IMR-90 (cell line): ENCODE data around the gene SHB. TPM values are rescaled to one million over a fixed set of nuclear protein-coding genes. Genes with fewer than 3 reads are reported as not detected.

ENCODE experiments used
- ATAC-seq: fragments of 200-7000 bp; cut with Tn5 transposase; 2 replicates; pipeline ENCODE4 v1.9.1; 2020; ENCODE audit warnings: low read depth, mild to moderate bottlenecking, moderate library complexity
- BruUV-seq: library from RNA; stranded (reverse); fragments of 400-500 nt; replicated peaks from 2 replicates; lab custom pipeline; 2021; lab: Mats Ljungman, UMichigan
- CTCF ChIA-PET: fragments of 300-600 bp; formaldehyde crosslinking; extraction: SDS; loops from one replicate; lab custom pipeline; 2021; ENCODE audit warnings: antibody characterized with exemption; lab: Yijun Ruan, JAX
- POLR2A ChIA-PET: fragments of 300-600 bp; sonication (Branson Sonifier 250); formaldehyde crosslinking; loops from one replicate; lab custom pipeline; 2022; ENCODE audit warnings: antibody characterized with exemption; ENCODE audit not compliant: unreplicated experiment; lab: Charles Lee
- DNase-seq: peaks from one replicate; pipeline ENCODE4 v3.0.0; 2013
- H2AFZ ChIP-seq: replicated peaks from 2 replicates; pipeline ENCODE3; 2013; ENCODE audit warnings: low read length, mild to moderate bottlenecking; ENCODE audit not compliant: poor library complexity
- H2AK5ac ChIP-seq: 2 replicates; pipeline ENCODE4 v1.6.1; 2013; ENCODE audit warnings: low read depth, low read length, inconsistent platforms
- H2AK9ac ChIP-seq: replicated peaks from 2 replicates; pipeline ENCODE3; 2013; ENCODE audit warnings: mild to moderate bottlenecking, low read depth, low read length, moderate library complexity; ENCODE audit not compliant: poor library complexity
- H2BK120ac ChIP-seq: 2 replicates; pipeline ENCODE4 v1.6.1; 2013; ENCODE audit warnings: low read depth, low read length, inconsistent platforms
- H2BK15ac ChIP-seq: 3 replicates; pipeline ENCODE4 v1.6.1; 2013; ENCODE audit warnings: low read depth, low read length, inconsistent platforms
- H2BK20ac ChIP-seq: 2 replicates; pipeline ENCODE4 v1.6.1; 2013; ENCODE audit warnings: low read depth, mild to moderate bottlenecking, inconsistent platforms, low read length, moderate library complexity
- H2BK5ac ChIP-seq: 2 replicates; pipeline ENCODE4 v1.6.1; 2013; ENCODE audit warnings: mild to moderate bottlenecking, low read depth, low read length, inconsistent platforms; ENCODE audit not compliant: poor library complexity, severe bottlenecking
- H3K14ac ChIP-seq: replicated peaks from 2 replicates; pipeline ENCODE4 v1.6.1; 2013; ENCODE audit warnings: low read depth, low read length, inconsistent platforms
- H3K18ac ChIP-seq: 2 replicates; pipeline ENCODE4 v1.6.1; 2013; ENCODE audit warnings: low read depth, low read length, control low read depth
- H3K23ac ChIP-seq: 2 replicates; pipeline ENCODE4 v1.6.1; 2013; ENCODE audit warnings: low read depth, low read length, inconsistent platforms
- H3K27ac ChIP-seq: 2 replicates; pipeline ENCODE4 v1.5.1; 2013; ENCODE audit warnings: mild to moderate bottlenecking, control low read depth, low read length; ENCODE audit not compliant: insufficient read depth
- H3K27me3 ChIP-seq: 2 replicates; pipeline ENCODE4 v1.6.1; 2013; ENCODE audit warnings: low read length; ENCODE audit not compliant: control insufficient read depth, insufficient read depth
- H3K36me3 ChIP-seq: 2 replicates; pipeline ENCODE4 v1.6.1; 2013; ENCODE audit warnings: low read length, mixed read lengths; ENCODE audit not compliant: control insufficient read depth, insufficient read depth
- H3K4ac ChIP-seq: 2 replicates; pipeline ENCODE4 v1.6.1; 2013; ENCODE audit warnings: low read depth, low read length, inconsistent platforms
- H3K4me1 ChIP-seq: 2 replicates; pipeline ENCODE4 v1.6.1; 2013; ENCODE audit warnings: low read length, mixed read lengths; ENCODE audit not compliant: control insufficient read depth, insufficient read depth
- H3K4me2 ChIP-seq: 2 replicates; pipeline ENCODE4 v1.6.1; 2013; ENCODE audit warnings: low read depth, mild to moderate bottlenecking, control low read depth, low read length, moderate library complexity
- H3K4me3 ChIP-seq: 2 replicates; pipeline ENCODE4 v1.5.1; 2013; ENCODE audit warnings: low read depth, mild to moderate bottlenecking, control low read depth, low read length, moderate library complexity; ENCODE audit not compliant: insufficient read depth
- H3K56ac ChIP-seq: 2 replicates; pipeline ENCODE4 v1.6.1; 2013; ENCODE audit warnings: low read length, inconsistent platforms; ENCODE audit not compliant: insufficient read depth; ENCODE audit errors: extremely low read depth
- H3K79me1 ChIP-seq, 2 experiments: 2 replicates each; pipeline ENCODE4 v1.6.1; 2013; ENCODE audit warnings: low read length in 2 of 2, inconsistent platforms in 1 of 2, low read depth in 1 of 2
- H3K9ac ChIP-seq: 2 replicates; pipeline ENCODE4 v1.6.1; 2013; ENCODE audit warnings: low read depth, low read length, control low read depth
- H3K9me1 ChIP-seq: 2 replicates; pipeline ENCODE4 v1.6.1; 2013; ENCODE audit warnings: low read length, inconsistent platforms; ENCODE audit not compliant: insufficient read depth
- H3K9me3 ChIP-seq: 2 replicates; pipeline ENCODE4 v1.6.1; 2013; ENCODE audit warnings: low read length; ENCODE audit not compliant: control insufficient read depth, insufficient read depth
- H4K20me1 ChIP-seq: 2 replicates; pipeline ENCODE4 v1.6.1; 2013; ENCODE audit warnings: low read length, inconsistent platforms; ENCODE audit not compliant: insufficient read depth
- H4K5ac ChIP-seq: 2 replicates; pipeline ENCODE4 v1.6.1; 2013; ENCODE audit warnings: mild to moderate bottlenecking, low read depth, low read length, control low read depth
- H4K8ac ChIP-seq, 2 experiments: 2 replicates each; pipeline ENCODE4 v1.6.1; 2013; ENCODE audit warnings: low read depth in 2 of 2, low read length in 2 of 2, control low read depth in 1 of 2, inconsistent platforms in 1 of 2
- H4K91ac ChIP-seq: 2 replicates; pipeline ENCODE4 v1.6.1; 2013; ENCODE audit warnings: low read depth, low read length, inconsistent platforms; ENCODE audit not compliant: insufficient read depth
- BHLHE40 ChIP-seq: fragments of 150-350 bp; IDR thresholded peaks from 2 replicates; pipeline ENCODE4 v1.6.1; 2016; ENCODE audit warnings: mild to moderate bottlenecking, low read depth, low read length
- CEBPB ChIP-seq: IDR thresholded peaks from 2 replicates; pipeline ENCODE4 v1.6.1; 2012; ENCODE audit warnings: low read depth, low read length, improper control_type of control experiment
- ELK1 ChIP-seq: fragments of 150-350 bp; IDR thresholded peaks from 2 replicates; pipeline ENCODE4 v1.6.1; 2016; ENCODE audit warnings: low read depth, mild to moderate bottlenecking, low read length, moderate library complexity, borderline replicate concordance
- MXI1 ChIP-seq: IDR thresholded peaks from 2 replicates; pipeline ENCODE4 v1.6.1; 2012; ENCODE audit warnings: low read depth, mild to moderate bottlenecking, low read length, moderate library complexity, borderline replicate concordance
- RAD21 ChIP-seq: IDR thresholded peaks from 2 replicates; pipeline ENCODE4 v1.6.1; 2012; ENCODE audit warnings: low read length, improper control_type of control experiment
- RCOR1 ChIP-seq: IDR thresholded peaks from 2 replicates; pipeline ENCODE4 v1.6.1; 2012; ENCODE audit warnings: mild to moderate bottlenecking, low read length, improper control_type of control experiment; ENCODE audit not compliant: insufficient replicate concordance
- WGBS, 2 experiments: methylation state at CpG; one replicate each; pipeline versions ENCODE4 v1.1.5 to v1.1.7; 2013; ENCODE audit warnings: missing lambda C conversion rate in 2 of 2; ENCODE audit not compliant: insufficient read length in 1 of 2; ENCODE audit errors: extremely low coverage in 2 of 2; 5-methylcytosine and 5-hydroxymethylcytosine counted together
- dilution Hi-C: fragments of 300-500 bp; cut with HindIII; formaldehyde crosslinking; loops from one replicate; pipeline ENCODE4 v1.14.3; 2018; ENCODE audit warnings: low sequenced_read_pairs; ENCODE audit not compliant: unreplicated experiment
- in situ Hi-C: fragments of 300-500 bp; cut with MboI; formaldehyde crosslinking; loops from 3 replicates; pipeline ENCODE4 v1.14.3; 2019; ENCODE audit warnings: low sequenced_read_pairs, inconsistent platforms, mixed read lengths
- intact Hi-C: fragments of 100-400 bp; cut with micrococcal nuclease; formaldehyde crosslinking; loops from 2 replicates; pipeline ENCODE4 v1.10.0; 2022
- polyA plus RNA-seq, 3 experiments: library from polyadenylated mRNA; depleted of rRNA; stranded (reverse); fragments of >200 nt; gene quantifications; 2 replicates each; pipeline ENCODE4 v1.2.3, GENCODE V29; 2012; ENCODE audit warnings: low replicate concordance in 1 of 3
- total RNA-seq: library from RNA; depleted of rRNA; stranded (reverse); fragments of >200 nt; gene quantifications from 2 replicates; pipeline ENCODE4 v1.2.3, GENCODE V29; 2012

SHB gene
- total and polyA plus RNA-seq, 2 of the 4 experiments (the other 2 are of a cell fraction): 6.1 to 20.4 TPM

- Histone ChIP-seq H3K4me2 (no peak overlapping the region), H3K4ac (no peak overlapping the region), H2BK120ac (no peak overlapping the region), H2BK20ac (no peak overlapping the region), H3K4me1 (peaks cover 13% of the 10 kb centered on the region), H2AK5ac (no peak overlapping the region), H4K5ac (no peak overlapping the region), H3K36me3 (peaks cover 48% of the 10 kb centered on the region), H3K4me3 (no peak overlapping the region), H3K56ac (no peak overlapping the region), H2BK15ac (no peak overlapping the region), H3K23ac (peak overlapping the region; percentile 24; the same call in 1 of the 2 replicates), H2BK5ac (no peak overlapping the region), H3K9ac (no peak overlapping the region), H3K79me1 (peaks cover 60 to 91% of the 10 kb centered on the region in 2 experiments; a peak in 3 of 4 replicates), H4K8ac (peak overlapping the region in 1 of 2 experiments; percentile 14; a peak in 1 of 4 replicates), H4K20me1 (peaks cover 28% of the 10 kb centered on the region), H3K9me1 (peaks cover 18% of the 10 kb centered on the region), H3K14ac (no peak overlapping the region), H3K18ac (no peak overlapping the region), H3K27me3 (no peaks in the 10 kb centered on the region), H2AK9ac (no peak overlapping the region), H2AFZ (no peak overlapping the region), H3K9me3 (no peaks in the 10 kb centered on the region), H3K27ac (no peak overlapping the region), H4K91ac (no peak overlapping the region)
- dilution Hi-C loops: loop anchor here (25.0 kb wide), 1 partner anchor 466 kb away; the partner anchor contains the start of gene ALDH1B1
- no TSS peak for BruUV-seq
- intact Hi-C loops: no loop called here
- DNase-seq (no peak), ATAC-seq (no peak)
- no CpG with 5 or more reads among the region's 15 CpGs for WGBS, 2 experiments
- CTCF ChIA-PET: no interaction called here
- in situ Hi-C loops: loop anchor here (10.0 kb wide), 1 partner anchor 143 kb away; the partner anchor contains the start of gene SHB
- POLR2A ChIA-PET: no interaction called here
- TF ChIP-seq BHLHE40 (no peak), RAD21 (no peak; the same call in 1 of the 2 replicates), MXI1 (no peak), CEBPB (no peak), RCOR1 (no peak), ELK1 (no peak)
These were observed 147.3 kb downstream of the SHB start for GRCh38 chr9:37921546-37922300.
